ENCODE measurements around the gene GET4.
A peak's percentile ranks its signal among the peaks of the same experiment; 100 is the strongest.
"Not testable (repeated sequence)": the region's sequence is repeated elsewhere in the genome, so short reads cannot be mapped to it uniquely, and the experiment has no call there.

GET4 gene

DNA sequence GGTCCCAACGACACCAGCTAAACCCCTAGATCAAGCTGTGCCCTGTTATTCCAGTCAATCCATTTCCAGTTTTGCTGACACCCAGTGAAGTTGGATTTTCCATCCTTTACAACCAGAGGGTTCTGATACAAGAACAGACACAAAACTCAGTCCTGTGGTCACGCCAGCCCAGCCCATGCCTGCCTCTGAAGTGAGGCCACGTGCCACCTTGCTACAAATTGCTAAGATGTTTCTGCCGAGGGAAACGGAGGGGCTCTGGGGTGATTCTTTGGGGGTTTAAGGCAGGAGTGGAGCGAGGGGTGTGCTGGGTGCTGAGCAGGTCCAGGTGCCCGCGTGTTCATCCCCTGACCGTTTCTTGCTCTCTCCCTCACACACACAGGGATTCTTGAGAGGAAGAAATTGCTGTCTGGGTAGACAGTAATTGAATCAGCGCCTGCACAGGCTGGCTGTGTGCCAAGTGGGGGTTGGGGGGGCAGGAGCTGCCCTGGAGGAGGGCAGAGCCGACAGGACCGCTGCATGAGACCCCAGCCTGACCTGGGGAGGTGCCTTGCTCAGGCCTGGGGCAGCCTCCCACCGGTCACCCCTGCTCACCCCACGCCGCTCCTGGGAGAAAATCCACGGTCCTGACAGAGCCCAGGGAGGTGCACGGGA lies 40.1 kb downstream of the GET4 start:
- no peak for DNase-seq

DNA sequence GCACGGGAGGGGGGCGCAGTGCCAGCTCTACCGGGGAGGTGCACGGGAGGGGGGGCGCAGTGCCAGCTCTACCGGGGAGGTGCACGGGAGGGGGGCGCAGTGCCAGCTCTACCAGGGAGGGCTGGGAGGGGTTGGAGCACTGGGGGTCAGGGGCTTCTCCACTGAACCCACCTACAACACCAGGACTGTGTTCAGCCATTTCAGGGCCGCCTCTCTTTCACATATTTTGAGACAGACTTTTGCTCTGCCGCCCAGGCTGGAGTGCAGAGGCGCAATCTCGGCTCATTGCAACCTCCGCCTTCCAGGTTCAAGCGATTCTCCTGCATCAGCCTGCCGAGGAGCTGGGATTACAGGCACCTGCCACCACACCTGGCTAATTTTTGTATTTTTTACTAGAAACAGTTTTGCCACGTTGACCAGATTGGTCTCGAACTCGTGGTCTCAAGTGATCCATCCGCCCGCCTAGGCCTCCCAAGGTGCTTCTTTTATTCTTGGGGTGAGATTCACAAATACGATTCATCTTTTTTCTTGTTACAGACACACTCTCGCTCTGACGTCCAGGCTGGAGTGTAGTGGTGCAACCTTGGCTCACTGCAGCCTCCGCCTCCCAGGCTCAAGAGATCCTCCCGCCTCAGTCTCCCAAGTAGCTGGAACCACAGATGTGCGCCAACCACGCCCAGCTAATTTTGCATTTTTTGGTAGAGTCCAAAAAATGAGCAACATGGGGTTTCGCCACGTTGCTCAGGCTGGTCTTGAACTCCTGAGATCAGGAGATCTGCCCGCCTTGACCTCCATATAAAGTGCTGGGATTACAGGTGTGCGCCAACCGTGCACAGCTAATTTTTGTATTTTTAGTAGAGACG lies 41.1 kb downstream of the GET4 start:
- DNase-seq, result no peak

DNA sequence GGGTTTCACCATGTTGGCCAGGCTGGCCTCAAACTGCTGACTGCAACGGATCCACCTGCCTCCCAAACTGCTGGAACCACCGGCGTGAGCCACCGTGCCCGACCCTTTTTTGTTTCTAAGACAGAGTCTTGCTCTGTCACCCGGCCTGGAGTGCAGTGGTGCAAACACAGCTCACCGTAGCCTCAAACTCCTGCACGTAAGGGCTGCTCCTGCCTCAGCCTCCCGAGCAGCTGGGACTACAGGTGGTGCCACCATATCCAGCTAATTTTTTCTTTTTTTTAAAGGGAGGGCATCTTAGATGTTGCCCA lies 41.7 kb downstream of the GET4 start:
- DNase-seq, result no peak

DNA sequence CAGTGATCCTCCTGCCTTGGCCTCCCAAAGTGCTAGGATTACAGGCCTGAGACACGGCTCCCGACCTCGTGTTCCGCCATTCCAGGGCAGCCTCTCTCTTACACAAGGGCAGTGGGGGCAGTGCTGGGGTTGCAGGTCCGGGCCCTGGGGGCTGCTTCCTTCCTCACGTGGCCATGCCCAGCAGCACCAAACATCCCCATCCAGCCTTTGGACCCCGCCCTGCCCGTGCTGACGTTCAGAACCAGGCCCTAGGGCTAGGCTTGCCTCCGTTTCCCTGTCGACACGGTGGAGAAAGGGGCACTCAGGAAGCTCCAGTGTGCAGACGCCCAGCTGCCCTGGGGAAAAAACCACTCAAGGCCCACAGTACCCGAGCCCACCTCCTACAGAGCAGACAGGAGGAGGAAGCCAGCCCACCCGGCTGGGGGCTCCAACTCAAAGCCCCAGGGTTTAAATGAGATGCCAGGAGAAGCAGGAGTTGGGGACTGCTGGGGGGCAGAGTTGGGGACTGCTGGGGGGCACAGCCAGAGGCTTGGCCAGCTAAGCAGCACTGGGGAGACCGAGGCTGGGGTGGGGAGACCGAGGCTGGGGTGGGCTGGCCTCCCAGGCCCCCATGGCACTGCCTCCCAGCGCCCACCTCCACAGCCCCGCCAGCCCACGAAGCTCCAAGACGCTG lies 42.2 kb downstream of the GET4 start:
- no peak for DNase-seq

DNA sequence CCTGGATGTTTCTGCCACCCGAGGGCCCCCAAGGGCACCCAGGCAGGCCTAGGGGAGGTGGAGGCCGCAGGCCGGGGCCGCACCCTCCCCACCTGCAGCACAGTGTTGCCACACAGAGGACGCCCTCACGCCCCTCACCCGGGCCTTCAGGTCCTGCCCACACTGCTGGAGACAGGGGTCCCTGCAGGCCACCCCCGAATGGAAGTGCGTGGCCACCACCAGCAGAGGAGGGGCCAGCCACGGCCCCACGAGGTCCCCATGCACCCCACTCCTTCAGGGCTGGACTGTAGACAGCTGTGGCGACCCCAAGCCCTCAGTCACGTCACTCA lies 42.7 kb downstream of the GET4 start:
- no peak for DNase-seq

DNA sequence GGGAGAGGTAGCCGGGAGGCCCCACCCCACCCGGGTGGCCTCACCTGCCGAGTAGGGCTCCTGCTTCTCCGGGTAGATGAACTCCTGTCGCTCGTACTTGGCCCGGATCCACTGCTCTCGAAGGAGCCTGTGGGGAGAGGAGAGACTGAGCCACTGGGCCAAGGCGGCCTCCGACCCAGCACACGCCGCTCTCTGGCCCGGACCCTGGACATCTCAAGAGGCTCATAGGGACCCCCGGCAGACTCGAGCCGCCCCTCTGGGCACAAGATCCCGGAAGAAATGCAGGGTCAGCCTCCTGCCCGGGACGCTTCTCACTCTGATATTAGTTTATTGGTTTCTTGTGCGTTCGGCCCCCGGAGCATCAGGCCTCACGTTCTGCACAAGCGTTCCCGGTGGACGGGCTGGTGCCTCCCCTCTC lies 43.6 kb downstream of the GET4 start:
- DNase-seq, result no peak

DNA sequence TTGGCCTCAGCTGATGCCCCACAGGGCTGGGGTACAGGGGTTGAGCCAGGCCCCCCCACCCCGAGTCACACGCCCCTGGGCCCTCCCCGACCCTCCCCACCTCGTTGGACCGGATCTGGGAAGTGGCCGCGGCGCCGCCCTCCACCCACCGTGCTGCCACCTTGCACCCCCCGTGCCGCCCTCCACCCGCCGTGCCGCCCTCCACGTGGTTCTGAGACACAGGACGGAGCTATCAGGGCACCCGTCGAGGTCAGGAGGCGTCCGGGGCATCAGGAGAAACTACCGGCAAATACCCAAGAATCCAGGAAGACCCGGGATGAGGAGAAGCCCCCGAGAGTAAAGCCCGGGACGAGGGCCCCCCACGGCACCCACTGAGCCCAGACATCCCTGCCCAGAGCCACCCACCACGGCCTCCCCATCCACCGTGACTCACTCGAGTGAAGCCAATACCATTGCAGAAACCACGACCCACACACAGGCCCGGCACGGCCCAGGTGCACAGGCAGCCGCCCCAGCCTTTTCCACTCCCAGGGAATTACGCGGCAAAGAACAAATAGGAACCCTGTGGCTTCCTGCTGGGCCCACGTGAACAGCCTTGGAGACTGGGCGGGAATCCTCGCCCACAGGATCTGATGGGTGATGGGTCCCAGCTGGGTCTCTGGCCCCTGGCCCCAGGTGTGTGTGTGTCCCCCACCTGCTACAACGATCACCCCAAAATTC lies 44.2 kb downstream of the GET4 start:
- DNase-seq, result peak in 1 of 2 donors; percentile 45

DNA sequence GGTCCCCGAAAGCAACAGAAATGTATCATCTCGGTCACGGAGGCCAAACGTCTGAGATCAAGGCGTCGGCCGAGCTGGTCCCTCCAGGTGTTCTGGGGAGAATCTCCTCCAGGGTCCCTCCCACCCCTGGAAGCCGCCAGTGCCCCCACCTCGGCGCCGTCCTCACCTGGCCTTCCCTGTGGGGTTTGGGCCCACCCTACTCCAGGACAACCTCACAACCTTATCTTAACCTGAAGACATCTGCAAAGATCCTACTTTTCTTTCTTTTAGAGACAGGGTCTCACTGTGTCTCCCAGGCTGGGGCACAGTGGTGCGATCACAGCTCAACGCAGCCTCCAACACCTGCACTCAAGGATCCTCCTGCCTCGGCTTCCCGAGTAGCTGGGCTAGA lies 44.7 kb downstream of the GET4 start:
- DNase-seq, result no peak

DNA sequence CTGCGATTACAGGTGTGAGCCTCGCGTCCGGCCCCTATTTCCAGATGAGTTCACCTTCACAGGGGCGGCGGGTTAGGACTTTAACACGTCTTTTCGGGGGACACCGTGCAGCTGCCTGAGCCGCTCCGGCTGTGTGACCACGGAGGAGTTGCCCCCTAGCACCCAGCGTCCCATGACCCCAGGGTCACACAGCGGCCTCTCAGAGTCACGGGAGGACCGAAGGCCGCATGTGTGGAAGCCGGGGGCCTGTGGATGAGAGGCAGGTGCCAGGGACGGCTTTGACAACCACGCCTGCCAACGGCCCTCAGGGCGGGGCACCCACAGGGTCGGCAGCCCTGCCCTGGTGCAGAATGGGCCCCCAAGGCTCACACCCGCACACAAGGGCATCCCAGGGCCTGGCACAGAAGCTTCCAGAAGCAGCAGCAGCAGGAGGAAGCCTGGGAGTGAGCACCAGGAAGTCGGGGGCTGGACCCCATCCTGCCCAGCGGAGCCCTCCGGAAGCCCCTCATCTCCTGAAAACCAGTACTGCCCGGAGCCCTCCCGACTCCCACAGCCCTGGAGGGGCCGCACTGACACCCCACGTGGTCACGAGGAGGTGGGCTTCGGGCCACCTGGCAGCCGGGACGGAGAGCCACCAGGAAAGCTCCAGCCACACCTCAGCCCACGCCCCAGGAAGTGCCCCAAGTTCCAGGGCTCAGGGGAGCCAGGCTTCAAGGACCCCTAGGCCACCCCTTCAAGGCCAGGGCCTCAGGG lies 45.4 kb downstream of the GET4 start:
- DNase-seq, result no peak

DNA sequence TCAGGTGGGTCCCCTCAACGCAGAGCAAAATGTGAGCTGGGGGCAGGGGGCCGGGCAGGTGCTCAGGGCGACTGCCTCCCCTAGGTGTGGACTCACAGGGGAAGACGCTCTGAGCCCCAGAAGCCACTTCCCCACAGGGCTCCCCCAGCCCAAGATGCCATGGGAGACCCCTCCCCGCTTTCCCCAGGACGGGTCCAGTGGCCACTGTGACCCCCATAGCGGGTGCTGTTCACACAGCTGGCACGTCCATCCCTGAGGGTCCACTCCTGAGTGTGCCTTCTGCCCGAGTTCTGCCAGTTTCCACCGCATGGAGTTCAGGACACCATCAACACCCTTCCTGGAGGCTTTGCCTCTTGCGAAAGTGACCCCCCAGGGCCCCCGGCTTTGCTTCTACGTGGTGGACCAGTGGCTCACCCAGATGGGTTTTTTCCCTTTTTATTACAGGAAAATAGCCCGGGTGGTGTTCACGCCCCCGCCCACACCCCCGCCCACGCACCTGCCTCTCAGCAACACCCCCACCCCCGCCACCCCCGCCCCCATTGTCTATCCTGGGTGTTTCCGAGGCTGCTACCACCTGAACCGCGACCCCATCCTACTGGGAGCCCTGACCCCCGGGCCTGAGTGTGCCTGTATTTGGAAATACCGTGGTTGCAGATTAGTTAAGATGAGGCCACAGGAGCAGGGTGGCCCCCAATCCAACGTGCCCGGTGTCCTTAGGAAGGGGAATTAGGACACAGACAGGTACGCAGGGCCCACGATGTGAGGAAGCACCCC lies 46.2 kb downstream of the GET4 start:
- peak; percentile 60 to 71 for DNase-seq

DNA sequence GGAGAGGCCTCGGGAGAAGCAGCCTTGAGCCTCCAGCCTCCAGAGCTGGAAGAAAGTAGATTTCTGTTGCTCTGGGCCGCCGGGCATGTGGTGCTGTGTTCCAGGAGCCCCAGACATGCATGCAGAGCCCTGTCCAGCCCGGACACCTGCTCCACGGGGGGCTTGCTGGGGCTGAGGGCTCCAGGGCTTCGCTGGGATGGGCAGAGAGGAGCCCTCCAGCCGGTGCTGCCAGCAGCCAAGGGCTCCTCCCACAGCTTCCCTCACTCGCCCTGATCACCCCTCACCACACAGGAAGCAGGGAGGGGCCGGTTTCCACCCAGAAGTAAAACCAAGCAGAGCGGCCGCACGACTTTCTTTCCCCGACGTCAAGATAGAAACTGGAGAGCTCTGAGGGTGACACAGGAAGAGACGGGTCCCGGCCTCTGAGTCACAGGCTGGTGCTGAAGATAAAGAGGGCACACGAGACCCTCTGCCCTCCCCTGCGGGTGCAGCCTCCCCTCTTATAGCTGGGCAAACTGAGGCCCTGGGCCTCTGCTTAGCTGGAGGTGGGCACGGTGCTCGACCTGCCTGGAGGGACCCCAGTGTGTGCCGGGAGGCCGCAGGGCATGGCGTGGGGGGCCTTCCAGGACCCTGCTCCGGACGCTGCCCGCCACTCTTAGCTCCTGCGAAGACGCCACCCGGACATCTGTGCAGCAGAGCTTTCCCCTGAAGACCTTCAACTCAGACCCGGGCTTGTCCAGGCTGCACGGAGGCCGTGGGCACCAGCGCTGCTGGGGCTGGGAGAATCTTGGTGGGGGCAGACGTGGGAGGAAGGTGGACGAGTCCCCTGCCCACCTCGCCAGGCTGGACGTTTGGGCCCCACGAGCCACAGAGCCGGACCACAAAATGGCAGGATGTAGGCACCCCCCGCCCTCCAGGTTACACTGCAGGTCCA lies 47.0 kb downstream of the GET4 start:
- peak; percentile 90 to 91 for DNase-seq

DNA sequence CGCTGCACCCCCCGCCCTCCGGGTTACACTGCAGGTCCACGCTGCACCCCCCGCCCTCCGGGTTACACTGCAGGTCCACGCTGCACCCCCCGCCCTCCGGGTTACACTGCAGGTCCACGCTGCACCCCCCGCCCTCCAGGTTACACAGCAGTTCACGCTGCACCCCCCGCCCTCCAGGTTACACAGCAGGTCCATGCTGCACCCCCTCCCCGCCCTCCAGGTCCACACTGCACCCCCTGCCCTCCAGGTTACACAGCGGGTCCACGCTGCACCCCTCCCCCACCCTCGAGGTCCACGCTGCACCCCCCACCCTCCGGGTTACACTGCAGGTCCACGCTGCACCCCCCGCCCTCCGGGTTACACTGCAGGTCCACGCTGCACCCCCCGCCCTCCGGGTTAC lies 47.7 kb downstream of the GET4 start:
- not testable (repeated sequence) for DNase-seq

DNA sequence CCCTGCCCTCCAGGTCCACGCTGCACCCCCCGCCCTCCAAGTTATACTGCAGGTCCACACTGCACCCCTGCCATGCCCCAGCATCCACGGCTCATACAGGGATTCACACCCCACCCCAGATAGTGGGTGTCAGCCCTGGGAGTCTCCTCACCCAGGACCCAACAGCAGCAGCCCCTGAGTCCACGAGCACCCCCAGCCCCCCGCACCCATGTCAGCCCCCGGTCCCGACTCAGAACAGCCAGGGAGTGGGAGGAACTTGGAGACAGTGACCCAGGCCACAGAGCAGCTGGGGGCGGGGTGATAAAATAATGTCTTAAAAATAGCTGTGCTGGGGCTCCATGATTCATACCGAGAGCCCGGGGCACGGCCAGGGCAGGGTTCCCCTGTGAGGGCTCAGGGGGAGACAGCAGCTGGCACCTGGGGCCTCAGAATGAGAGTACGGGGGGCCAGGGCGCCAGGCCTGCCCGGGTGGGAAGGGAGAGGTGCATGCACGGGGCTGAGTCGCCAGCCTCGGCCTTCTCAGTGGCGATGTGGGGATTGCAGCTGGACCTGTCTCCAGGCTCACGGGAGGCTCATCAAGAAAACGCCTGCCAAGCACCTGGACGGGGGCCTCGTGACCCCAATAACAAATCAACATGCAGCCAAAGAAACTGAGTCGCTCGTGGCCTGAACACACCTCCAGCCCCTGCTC lies 48.3 kb downstream of the GET4 start:
- peak; percentile 37 to 51 for DNase-seq

DNA sequence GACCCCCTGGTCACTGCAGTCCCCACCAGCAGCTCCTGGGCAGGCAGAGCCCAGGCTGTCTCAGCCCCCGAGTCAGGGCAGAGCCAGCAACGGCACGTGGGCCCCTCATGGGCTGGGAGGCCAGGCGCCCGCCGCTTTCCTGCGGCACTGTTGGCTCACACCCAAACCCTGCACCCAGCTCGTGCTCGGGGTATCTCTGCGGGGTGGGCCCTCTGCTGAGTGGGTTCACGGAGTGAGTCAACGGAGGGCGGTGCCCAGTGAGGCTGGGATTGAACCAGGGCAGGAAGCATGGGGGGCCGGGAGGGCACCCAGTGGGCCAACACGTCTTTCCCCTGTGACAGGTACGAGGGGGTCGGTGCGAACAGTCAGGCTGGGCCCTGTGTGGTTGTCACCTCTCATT lies 49.2 kb downstream of the GET4 start:
- no peak for DNase-seq

DNA sequence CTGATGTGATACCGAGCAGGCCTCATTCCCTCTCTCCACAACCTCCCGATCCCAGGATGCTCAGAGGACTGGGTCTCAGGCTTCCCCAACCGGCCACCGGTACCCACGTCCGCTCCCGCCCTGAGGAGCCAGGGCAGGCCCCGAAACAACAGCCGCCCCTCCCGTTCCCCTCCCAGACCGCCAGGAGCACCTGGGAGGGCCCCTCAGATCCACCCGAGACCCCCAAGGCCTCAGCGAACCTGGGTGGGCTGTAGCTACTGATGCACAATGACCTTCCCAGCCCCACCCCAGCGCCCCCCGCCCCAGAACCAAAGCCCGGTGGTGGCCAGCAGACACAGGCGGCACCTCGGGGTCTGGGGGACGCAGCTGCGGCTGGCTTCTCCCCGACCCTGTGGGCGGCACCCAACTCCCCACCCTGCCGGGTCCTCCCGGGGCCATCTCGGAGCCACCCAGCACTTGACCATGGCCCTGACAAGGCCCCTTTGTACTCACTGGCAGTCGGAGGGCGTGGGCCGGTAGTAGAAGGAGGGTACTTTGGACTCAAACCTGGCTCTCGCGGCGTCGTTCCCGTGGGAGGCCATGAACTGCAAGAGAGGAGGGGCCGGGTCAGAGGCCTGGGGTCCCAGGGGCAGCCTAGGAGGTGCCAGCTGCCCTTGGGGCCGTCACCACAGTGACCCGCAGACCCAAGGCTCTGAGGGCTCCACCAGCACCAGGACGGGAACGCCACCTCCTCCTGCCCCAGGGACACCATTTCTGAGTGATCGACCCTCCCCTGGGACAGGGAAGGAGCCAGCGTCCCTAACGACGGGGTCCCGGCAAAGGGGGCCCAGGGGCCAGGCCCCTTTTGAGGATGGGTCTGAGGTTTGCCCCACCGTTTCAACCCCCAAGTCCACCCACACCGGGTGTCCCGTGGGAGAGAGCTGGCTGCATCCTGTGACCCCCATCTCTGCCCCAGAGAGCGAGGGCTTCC lies 50.0 kb downstream of the GET4 start:
- no peak for DNase-seq

DNA sequence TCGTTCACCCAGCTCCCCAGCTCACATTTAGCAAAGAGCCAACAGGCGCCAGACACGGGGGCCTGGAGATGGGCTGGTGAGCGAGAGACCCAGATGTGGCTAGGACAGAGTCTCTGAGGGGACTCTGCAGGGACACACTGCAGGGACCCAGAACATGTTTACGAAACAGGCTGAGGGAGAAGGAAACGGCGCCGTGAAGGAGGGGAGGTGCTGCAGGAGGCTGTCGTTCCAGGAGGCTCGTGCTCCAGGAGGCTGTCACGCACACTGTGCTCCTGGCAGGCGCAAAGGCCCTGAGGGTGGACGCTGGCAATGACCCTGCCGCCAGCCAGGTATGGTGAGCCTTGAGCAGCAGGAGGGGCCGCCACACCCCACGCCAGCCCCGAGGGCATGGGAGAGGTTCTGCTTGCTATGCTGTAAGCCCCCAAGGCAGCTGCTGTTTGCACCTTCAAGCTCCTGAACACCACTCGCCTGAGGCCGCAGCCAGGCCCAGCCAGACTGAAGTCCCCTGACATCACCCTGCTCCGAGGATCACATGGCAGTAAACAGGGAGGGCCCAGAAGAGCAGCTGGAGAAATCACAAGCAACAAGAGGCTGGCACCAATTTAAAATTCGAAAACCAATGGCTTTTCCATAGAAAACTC lies 50.8 kb downstream of the GET4 start:
- no peak for DNase-seq

DNA sequence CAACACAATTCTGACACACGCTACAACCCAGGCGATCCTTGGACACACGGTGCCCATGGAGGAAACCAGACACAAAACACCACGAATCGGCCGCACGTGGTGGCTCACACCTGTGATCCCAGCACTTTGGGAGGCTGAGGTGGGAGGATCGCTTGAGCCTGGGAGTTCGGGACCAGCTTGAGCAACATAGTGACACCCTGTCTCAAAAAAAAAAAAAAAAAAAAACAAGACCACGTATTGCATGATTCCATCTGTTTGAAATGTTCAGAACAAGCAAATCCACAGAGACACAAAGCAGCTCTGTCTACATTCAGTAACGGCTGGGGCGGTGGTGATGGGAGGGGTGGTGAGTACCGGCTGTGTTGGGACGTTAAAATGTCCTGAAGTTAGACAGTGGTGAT lies 53.0 kb downstream of the GET4 start:
- DNase-seq, result no peak

DNA sequence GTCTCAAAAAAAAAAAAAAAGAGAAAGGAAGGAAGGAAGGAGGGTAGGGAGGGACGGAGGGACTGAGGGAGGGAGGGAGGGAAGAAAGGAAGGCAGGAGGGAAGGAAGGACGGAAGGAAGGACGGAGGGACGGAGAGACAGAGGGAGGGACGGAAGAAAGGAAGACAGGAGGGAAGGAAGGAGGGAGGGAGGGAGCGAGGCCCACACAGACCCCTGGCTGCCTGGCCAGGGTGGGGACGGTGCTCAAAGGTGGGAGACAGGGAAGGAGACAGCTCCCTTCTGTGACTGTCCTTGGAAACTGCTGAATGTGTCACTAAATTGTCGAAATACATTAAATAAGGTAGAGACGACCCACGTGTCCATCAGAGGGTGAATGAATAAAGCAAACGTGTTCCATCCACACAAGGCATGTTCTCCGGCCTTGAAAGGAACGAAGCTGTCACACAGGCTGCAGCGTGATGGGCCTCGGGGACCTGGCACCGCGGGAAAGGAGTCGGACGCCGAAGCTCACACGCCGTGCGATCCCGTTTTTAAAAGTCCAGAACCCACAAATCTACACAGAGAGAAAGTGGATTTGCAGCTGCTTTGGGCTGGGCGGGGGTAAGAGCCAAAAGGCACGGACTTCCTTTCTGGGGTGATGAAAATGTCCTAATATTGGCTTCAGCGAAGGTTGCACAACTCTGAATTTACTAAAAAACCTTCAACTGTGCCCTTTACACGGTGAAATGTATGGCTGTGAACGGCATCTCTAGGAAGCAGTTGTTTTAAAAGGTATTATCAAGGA lies 54.8 kb downstream of the GET4 start:
- DNase-seq, result no peak
